ENCODE data around the gene MMP17. TPM values are rescaled to one million over a fixed set of nuclear protein-coding genes. Genes with fewer than 3 reads are reported as not detected.

The MMP17 gene
- polyA plus RNA-seq: 0.69 TPM in 1 of 2 replicates, not detected in the other

GRCh38 chr12:131827961-131828534 is at the start of gene MMP17:
Gene MMP17, plus strand, starts transcription at chr12:131828393. Its CDS starts 102 bp downstream, at chr12:131828495.

GRCh38 chr12:131894313-131894860 is 66.2 kb downstream of the MMP17 start, which contains the start of gene ULK1:
Gene ULK1, plus strand, starts transcription at chr12:131894622. Its CDS starts 380 bp downstream, at chr12:131895002.

Other genes starting within 250 kb of the MMP17 start
- gene SFSWAP, start 117.3 kb upstream of the MMP17 start, polyA plus RNA-seq: 3.3 and 4.5 TPM in 2 replicates
- gene ULK1, start 66.2 kb downstream of the MMP17 start, polyA plus RNA-seq: 1.7 and 2.3 TPM in 2 replicates
- 1.8 and 2.4 TPM in 2 replicates for gene PUS1, start 100.9 kb downstream of the MMP17 start, polyA plus RNA-seq
- gene EP400, start 121.5 kb downstream of the MMP17 start, polyA plus RNA-seq: 4.6 and 6.6 TPM in 2 replicates